Measurements from ENCODE around the gene GFPT2. TPM values are rescaled to one million over a fixed set of nuclear protein-coding genes. Genes with fewer than 3 reads are reported as not detected.

The GFPT2 gene
- total and polyA plus RNA-seq, 7 donors, result 2.0 to 7.2 (median 4.4) TPM

DNA sequence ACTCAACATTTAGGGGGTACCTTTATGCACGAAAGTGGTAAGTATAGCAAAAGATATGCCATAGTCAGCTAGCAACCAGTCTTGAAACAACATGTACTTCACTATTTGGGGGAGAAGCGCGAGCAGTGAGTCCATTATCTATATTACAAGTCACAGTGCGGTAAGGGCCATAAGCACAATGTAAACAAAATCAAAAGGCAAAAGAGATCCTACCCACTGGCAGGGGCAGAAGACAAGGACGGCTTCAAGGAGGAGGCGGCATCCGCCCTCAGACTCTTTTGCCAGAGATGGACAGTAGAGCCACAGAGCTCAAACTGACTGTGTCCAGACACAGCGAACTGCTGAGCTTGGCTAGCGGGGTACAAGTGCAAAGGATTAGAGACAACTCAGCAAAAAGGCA is 70.9 kb downstream of the GFPT2 start:
- no peak for DNase-seq
- H3K4me3 ChIP-seq, result no peak overlapping the region
- H3K9me3 ChIP-seq, result no peaks in the 10 kb centered on the region
- no peaks in the 10 kb centered on the region for H3K27me3 ChIP-seq (ENCODE audit: insufficient read depth in 3 of 3, low read length in 2 of 3)
- no peak for ATAC-seq
- TF ChIP-seq, protein P1, sequence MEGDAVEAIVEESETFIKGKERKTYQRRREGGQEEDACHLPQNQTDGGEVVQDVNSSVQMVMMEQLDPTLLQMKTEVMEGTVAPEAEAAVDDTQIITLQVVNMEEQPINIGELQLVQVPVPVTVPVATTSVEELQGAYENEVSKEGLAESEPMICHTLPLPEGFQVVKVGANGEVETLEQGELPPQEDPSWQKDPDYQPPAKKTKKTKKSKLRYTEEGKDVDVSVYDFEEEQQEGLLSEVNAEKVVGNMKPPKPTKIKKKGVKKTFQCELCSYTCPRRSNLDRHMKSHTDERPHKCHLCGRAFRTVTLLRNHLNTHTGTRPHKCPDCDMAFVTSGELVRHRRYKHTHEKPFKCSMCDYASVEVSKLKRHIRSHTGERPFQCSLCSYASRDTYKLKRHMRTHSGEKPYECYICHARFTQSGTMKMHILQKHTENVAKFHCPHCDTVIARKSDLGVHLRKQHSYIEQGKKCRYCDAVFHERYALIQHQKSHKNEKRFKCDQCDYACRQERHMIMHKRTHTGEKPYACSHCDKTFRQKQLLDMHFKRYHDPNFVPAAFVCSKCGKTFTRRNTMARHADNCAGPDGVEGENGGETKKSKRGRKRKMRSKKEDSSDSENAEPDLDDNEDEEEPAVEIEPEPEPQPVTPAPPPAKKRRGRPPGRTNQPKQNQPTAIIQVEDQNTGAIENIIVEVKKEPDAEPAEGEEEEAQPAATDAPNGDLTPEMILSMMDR (IDR thresholded peaks at IDR 0.05), result no peak
- H3K4me1 ChIP-seq, result no peaks in the 10 kb centered on the region
- WGBS, 3 donors, result 97 to 98% (median 98%) methylated on average over 9 of the region's 9 CpGs
- intact Hi-C loops (cut with DNase I), result no loop called here
- peaks cover 1 to 48% of the 10 kb centered on the region in 2 donors for H3K36me3 ChIP-seq (ENCODE audit: insufficient read depth in 1 of 2, low read depth in 1 of 2)
- no peak overlapping the region for H3K27ac ChIP-seq

DNA sequence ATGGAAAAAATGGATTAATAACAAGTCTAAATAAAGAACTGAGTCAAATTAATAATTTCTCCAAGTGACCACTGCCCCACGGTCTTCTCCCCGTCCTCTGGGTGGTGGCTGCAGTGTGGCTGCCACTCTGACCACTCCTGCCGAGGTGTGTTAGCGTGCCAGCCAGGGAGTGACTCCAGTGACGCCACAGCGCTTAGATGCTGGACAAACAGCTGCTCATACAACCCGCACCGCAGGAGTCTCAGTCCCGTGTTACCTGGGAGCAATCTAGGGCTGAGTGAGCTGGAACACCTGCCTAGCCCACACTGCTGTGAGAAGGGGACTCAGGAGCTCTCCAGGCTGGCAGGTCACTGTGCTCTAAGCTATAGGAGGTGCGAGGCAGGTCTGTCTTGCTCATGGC is 71.4 kb downstream of the GFPT2 start:
- Histone ChIP-seq H3K36me3 (ENCODE audit: insufficient read depth in 1 of 2, low read depth in 1 of 2) (peaks cover 4 to 50% of the 10 kb centered on the region in 2 donors), H3K27me3 (ENCODE audit: insufficient read depth in 3 of 3, low read length in 2 of 3) (no peaks in the 10 kb centered on the region), H3K4me3 (no peak overlapping the region), H3K27ac (no peak overlapping the region), H3K9me3 (no peaks in the 10 kb centered on the region), H3K4me1 (no peaks in the 10 kb centered on the region)
- ATAC-seq, result no peak
- no peak for DNase-seq
- TF ChIP-seq, protein P1 (IDR thresholded peaks at IDR 0.05), result no peak
- intact Hi-C loops (cut with DNase I), result no loop called here
- WGBS, 3 donors, result 84 to 92% (median 88%) methylated on average over 10 of the region's 10 CpGs

DNA sequence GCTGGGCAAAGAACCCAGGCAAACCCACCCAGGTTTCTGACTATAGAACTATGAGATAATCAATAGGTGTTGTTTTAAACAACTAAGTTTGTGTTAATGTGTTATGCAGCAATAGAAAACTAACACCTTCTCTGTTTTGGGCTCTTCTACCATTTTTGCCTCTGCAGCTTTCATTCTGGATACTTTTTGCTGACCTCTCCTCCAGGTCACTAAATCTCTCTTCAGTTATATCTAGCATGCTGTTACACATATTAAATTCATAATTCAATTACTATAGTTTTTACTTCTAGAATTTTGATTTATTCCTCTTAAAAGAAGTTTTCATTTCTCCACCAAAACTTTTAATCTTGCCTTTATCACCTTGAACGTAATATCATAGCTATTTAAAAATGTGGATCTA is 78.4 kb downstream of the GFPT2 start:
- TF ChIP-seq, protein P1 (IDR thresholded peaks at IDR 0.05), result no peak
- ATAC-seq (no peak), DNase-seq (no peak)
- Histone ChIP-seq H3K27ac (no peak overlapping the region), H3K4me1 (no peaks in the 10 kb centered on the region), H3K9me3 (peaks cover 20% of the 10 kb centered on the region), H3K27me3 (ENCODE audit: insufficient read depth in 3 of 3, low read length in 2 of 3) (no peaks in the 10 kb centered on the region), H3K4me3 (no peak overlapping the region), H3K36me3 (ENCODE audit: insufficient read depth in 1 of 2, low read depth in 1 of 2) (peaks cover 7 to 48% of the 10 kb centered on the region in 2 donors)
- intact Hi-C loops (cut with DNase I), result no loop called here
- WGBS, 3 donors, result 95 to 100% (median 98%) methylated on average over 1 of the region's 1 CpG

DNA sequence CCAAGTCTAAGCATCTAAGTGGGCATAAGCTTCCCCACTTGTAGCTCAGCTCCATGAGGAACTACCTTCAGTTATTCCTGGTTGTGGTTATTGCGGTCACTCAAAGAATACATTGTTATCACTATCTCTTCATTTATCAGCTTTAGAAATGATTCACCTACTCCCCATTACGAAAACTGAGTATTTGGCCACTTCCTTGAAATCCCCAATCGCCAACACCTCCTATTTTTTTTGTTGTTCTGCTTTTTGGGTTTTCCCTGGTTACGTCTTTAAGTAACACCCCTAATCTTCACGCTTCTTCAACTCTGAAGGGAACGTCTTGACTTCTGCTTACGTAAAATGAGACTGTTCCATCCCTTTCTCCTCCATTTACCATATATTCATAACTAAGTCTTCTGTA is 81.9 kb downstream of the GFPT2 start:
- Histone ChIP-seq H3K4me3 (no peak overlapping the region), H3K4me1 (no peaks in the 10 kb centered on the region), H3K27me3 (ENCODE audit: insufficient read depth in 3 of 3, low read length in 2 of 3) (no peaks in the 10 kb centered on the region), H3K9me3 (peaks cover 47% of the 10 kb centered on the region), H3K27ac (no peak overlapping the region), H3K36me3 (ENCODE audit: insufficient read depth in 1 of 2, low read depth in 1 of 2) (peaks cover 9 to 47% of the 10 kb centered on the region in 2 donors)
- ATAC-seq (no peak), DNase-seq (no peak)
- WGBS, 3 donors, result 89 to 95% (median 95%) methylated on average over 7 of the region's 7 CpGs
- TF ChIP-seq, protein P1 (IDR thresholded peaks at IDR 0.05), result no peak
- intact Hi-C loops (cut with DNase I), result no loop called here

DNA sequence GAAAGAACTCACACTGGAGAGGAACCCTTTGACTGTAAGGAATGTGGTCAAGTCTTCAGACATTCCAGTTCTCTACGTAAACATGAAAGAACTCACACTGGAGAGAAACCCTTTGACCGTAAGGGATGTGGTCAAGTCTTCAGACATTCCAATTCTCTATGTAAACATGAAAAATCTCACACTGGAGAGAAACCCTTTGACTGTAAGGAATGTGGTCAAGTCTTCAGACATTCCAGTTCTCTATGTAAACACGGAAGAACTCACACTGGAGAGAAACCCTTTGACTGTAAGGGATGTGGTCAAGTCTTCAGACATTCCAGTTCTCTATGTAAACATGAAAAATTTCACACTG is 93.9 kb downstream of the GFPT2 start:
- ATAC-seq, result no peak

More for the DNA sequence above, 93.9 kb downstream of the GFPT2 start:
- Histone ChIP-seq H3K9me3 (peaks cover 95% of the 10 kb centered on the region), H3K4me3 (no peak overlapping the region), H3K36me3 (ENCODE audit: insufficient read depth in 1 of 2, low read depth in 1 of 2) (peaks cover 17 to 64% of the 10 kb centered on the region in 2 donors), H3K27me3 (ENCODE audit: insufficient read depth in 3 of 3, low read length in 2 of 3) (no peaks in the 10 kb centered on the region), H3K4me1 (no peaks in the 10 kb centered on the region), H3K27ac (no peak overlapping the region)
- DNase-seq, result no peak
- WGBS, 3 donors, result 66 to 97% (median 97%) methylated on average over 3 of the region's 3 CpGs
- TF ChIP-seq, protein P1 (IDR thresholded peaks at IDR 0.05), result no peak
- intact Hi-C loops (cut with DNase I), result no loop called here

Measured in psoas muscle (tissue), 8 donors.